HG03097 (cell line): ENCODE data around the gene IL3RA.

Experiments
- ATAC-seq: cut with Tn5 transposase; IDR thresholded peaks from one replicate; pipeline ENCODE4 v1.9.1; 2021; ENCODE audit not compliant: unreplicated experiment, low FRiP score

Gene IL3RA

GRCh38 chrX:1378306-1378759 lies 41.7 kb downstream of the IL3RA start:
- no peak for ATAC-seq

GRCh38 chrX:1380672-1381233 lies 44.2 kb downstream of the IL3RA start:
- ATAC-seq: no peak

GRCh38 chrX:1384658-1385252 lies 48.2 kb downstream of the IL3RA start:
- no peak for ATAC-seq

DNA sequence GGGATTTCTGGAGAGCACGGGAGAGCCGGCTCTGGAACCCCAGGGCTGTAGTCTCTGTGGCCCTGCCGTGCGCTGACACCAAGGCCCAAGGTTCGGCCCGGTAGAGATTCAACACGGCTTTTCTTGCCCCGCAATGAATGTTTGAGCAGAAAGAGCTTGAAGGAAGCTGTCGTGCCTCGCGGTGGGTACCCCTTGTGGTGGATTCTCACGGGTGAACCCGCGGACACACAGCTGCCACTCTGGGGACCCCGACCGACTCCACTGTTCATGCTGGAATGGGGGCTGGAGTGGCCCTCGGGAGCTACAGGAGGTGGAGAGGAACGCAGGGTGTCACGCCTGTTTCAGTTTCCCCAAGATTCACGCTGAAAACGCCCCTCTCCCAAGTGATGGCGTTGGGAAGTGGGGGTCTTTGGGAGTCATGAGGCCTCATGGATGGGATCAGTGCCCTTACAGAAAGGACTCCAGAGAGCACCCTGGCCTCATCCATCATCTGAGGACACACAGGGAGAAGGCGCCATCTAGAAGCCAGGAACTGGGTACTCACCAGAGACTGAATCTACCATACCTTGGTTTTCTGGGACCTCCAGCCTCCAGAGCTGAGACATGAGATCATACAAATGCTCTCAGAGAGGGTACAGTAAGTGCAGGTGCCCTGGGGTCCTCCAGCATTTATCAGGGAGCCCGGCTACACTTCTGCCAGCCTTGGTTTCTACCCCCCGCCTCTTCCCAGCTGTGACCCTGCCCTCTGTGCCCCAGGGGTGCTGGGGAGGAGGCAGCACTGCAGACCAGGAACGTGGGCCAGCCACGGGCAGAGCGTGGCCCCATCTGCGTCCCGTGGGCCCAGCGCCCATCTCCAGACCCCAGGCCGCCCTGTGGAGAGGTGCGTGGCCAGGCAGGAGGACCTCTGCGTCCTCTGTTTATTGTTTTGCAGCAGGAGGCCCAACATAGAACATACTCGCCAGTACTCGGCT lies 49.0 kb downstream of the IL3RA start:
- no peak for ATAC-seq

DNA sequence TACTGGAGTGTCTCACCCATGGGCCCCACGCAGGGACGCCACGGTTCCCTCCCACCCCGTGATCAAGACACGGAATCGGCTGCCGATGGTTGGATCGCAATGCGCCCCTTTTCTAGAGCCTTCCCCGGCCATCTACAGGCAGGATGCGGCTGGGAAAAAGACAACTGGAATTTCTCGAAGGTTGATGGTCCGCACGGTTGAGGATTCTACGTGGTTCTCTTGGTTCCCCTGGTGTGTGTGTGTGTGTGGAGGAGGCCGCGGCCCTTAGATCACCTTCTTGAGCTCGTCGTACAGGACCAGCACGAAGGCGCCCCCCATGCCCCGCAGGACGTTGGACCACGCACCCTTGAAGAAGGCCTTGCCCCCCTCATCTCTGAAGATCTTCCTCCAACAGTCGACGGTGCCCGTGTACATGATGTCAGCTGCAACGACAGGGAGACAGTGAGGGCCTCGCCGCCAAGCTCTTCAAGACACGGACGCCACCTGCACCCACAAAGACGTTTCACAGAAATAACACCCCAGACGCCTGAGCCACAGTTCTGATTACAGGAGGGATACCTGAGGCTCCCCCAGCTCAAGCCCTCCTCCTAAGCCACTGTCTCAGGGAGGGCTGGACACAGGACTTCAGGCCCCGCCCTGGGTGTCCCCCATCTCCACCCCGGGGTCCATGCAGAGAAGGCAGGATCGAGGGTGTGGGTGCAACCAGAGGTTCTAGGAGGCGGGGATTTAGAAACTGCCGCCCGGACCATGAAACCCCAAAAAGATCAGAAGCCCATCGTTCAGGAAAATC lies 49.9 kb downstream of the IL3RA start:
- ATAC-seq: no peak

DNA sequence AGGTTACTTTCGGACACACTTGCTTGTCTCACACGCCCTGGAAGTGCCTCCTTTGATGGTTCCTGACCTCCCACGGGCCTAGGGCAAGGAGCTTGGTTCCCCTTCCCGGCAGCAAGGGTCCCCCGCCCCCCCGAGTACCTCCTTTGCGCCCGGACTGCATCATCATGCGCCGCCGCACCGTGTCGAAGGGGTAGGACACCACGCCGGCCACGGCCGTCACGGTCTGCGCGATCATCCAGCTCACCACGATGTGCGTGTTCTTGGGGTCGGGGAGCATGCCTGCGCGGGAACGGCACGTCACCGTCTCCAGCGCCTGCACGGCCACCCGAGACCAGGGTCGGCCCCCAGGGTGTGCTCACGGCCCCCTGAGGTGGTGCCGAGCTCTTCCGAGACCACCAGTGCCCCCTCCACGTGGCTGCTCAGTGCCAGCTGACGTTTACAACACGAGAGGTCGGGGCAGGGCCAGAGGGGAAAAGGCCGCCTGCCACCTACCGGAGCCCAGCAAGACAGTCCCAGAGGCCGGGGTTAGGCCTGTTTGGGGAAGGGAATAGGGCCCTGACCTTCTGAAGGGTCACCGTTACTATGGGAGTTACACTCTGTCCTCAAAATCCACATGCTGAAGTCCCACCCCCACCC lies 50.7 kb downstream of the IL3RA start:
- ATAC-seq: no peak

GRCh38 chrX:1388651-1389050 lies 52.1 kb downstream of the IL3RA start:
- ATAC-seq: no peak

DNA sequence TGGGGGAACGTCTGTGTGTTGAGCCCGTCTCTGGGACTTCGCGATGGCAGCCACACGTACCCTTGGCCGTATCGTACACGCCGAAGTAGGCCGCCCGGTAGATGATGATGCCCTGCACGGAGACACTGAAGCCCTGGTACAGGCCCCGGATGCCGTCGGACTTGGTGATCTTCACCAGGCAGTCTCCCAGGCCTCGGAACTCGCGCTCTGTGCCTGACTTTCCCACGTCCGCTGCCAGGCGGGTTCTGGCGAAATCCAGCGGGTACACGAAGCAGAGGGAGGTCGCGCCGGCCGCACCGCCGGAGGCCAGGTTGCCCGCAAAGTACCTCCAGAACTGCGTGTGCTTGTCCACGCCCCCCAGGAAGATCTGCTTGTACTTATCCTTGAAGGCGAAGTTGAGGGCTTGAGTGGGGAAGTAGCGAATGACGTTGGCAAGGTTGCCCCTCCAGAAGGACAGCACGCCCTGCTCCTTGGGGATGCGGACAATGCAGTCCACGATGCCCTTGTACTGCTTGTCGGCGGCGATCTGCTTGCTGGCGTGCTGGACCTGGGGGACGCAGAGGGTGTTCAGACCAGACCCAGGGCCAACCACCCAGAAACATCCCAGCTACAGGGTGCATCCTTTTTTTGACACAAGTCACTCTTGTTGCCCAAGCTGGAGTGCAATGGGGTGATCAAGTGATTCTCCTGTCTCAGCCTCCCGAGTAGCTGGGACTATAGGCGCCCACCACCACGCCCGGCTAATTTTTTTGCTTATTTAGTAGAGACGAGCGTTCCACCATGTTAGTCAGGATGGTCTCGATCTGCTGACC lies 52.8 kb downstream of the IL3RA start:
- no peak for ATAC-seq

DNA sequence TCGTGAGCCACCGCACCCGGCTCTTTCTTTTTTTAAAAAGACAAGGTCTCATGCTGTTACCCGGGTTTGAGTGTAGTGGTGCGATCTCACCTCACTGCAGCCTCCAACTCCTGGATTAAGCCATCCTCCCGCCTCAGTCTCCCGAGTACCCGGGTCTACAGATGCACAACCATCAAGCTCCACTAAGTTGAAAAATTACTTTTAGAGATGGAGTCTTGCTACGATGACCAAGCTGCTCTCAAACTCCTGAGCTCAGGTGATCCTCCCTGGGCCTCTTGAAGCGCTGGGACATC lies 53.4 kb downstream of the IL3RA start:
- no peak for ATAC-seq

- ATAC-seq: no peak
Observed at GRCh38 chrX:1390621-1391369, 54.2 kb downstream of the IL3RA start.

DNA sequence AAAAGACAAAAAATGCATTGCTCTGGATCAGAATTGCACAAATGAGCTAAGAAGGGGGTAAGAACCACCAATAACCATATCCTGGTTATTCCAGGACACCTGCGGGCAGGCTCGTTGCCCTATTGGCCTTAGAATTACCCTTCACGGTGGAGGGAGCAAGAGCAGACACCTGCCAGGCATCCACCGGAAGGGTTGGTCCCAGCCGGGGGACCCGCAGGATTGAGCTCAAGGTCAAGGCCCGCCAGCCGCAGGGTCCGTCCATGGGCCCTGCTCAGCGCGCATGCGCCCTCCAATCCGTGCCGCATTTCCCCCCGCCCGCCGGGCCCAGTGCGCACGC lies 54.8 kb downstream of the IL3RA start:
- no peak for ATAC-seq

DNA sequence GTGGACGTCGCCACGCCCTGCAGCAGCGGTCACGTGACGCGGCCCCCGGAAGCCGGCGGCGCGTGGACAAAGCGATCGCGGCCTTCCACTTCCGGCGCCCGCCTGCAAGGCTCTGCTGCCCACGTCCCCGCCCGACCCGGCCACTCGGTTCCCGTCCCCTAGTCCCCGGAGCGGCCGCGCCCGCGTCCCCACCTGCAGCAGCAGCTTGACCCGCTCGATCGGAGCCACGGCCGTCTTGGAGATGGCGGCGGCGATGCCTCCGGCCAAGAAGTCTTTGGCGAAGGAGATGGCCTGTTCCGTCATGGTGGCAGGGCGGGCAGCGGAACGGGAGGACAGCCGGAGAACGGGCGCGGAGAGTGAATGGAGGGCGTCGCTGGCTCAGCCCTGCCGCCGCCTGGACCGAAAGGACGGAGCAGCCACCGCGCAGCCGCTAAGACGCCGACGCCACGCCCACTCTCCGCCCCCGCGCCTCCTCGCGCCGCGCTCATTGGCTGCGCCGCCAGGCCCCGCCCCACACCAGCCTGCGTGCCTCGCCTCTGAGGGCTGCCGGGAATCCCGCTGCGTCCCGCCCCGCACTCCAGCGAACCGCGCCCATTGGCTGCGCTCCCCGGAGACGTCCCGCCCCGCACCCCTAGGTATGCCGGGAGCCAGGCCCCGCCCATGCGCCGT lies 55.3 kb downstream of the IL3RA start, which contains the start of gene SLC25A6:
SLC25A6 (minus strand) TSS at position 407 of the 669 bp plus-strand sequence; CDS start at position 303, 104 bp downstream.
- ATAC-seq: peak; percentile 94

DNA sequence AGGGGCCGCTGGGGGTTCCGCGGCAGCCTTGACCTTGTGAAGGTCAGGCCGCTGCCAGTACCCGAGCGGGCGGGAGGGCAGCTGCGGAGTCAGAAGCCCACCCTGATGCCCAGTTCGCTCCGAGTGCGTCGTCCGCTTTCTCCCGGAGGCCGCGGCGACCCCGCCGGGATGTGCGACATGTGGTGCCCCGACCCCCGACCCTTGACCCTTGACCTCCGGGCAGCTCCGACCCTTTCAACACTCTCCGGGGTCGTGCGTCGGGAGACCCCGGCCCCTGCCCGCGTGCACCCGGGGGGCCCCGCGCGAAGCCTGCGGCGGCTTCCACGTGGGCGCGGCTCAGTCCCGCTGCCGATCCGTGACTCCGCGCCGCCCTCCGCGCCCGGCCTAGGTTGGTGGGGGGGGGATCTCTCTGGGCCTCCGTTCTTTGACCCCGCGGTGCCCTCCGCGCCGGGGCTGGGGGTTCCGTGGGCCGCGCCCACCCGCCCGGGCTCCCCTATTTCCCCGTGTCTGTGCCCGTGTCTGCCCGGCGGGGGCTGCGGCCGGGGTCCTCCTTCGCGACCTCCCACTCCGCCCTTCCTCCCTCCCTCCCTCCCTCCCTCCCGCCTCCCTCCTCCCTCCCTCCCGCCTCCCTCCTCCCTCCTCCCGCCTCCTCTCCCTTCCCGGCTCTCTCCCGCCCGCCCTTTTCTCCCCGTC lies 55.9 kb downstream of the IL3RA start:
- peak; percentile 19 for ATAC-seq

GRCh38 chrX:1393871-1394615 lies 57.5 kb downstream of the IL3RA start:
- ATAC-seq: no peak

- ATAC-seq: no peak
Observed at GRCh38 chrX:1394731-1395501, 58.3 kb downstream of the IL3RA start.

DNA sequence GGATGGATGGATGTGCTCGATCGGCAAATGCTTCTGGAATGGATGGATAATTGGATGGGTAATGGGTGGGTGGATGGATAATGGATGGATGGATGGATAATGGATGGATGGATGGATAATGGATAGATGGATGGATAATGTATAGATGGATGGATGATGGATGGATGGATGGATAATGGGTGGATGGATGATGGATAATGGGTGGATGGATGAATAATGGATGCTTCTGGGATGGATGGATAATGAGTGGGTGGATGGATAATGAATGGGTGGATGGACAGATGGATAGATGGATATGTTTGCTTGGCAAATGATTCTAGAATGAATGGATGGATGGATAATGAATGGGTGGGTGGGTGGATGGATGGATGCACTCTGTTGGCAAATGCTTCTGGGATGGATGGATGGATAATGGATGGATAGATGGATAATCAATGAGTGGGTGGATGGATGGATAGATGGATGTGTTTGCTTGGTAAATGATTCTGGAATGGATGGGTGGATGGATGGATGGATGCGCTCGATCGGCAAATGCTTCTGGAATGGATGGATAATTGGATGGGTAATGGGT lies 59.1 kb downstream of the IL3RA start:
- ATAC-seq: no peak
